Embryonic facial prominence (tissue), 1 donor: ENCODE data around the gene BCAR3.

Source experiments
- DNase-seq: peaks from one replicate; pipeline ENCODE4 v3.0.0-alpha.2; 2016; ENCODE audit errors: extremely low spot score

BCAR3 gene

DNA sequence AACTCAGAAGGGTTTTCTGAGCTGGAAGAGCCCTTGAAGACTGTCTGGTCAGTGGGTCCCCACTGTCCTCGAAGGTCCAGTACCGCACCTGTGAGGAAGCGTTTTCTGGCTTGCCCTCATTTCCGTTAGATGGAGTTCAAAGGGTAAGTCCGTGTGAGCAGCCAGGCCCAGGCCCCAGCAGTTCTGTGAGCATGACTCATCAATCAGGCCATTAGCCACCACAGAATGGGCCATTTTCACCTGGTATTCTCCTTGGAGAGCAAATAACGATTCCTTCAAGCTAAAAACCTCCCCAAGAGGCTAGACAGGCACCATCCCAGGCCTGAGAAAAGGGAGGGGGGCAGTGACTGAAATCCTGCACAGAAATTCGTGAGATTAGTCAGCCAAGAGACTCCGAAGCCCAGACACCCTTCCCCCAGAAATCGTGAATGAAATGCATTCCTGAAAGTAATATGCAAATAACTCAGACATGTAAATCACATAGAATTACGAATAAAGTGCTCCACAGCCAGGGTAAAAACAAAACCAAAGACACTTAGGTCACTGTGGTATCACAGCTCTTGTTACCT, 66.0 kb downstream of the BCAR3 start:
- DNase-seq: no peak

DNA sequence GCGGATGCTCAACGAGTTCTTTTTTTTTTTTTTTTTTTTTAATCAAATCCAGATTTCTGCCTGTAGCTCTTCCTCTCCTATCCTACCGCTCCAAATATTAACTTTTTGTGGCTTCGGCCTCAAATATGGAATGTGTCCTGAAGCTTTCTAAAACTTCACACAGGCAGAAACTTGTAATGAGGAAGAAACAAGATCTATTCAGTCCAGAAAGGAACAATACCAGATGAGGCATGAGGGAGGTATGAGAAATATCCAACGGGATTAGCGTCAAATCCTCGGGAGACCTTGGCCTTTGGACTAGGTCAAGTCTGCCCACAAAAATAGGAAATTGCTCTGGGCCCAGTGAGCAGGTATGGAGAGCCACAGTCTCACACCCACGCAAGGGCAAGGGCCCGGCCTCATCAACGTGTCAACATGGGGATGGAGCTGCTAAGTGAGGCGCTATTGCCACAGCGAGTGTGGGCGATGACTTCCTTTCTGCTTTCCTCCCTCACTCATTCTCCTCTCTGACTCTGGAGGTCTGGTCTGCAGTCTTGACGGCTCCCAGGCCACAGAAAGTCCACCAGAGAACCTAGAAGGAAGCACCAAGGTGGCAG, 66.6 kb downstream of the BCAR3 start:
- DNase-seq: no peak

DNA sequence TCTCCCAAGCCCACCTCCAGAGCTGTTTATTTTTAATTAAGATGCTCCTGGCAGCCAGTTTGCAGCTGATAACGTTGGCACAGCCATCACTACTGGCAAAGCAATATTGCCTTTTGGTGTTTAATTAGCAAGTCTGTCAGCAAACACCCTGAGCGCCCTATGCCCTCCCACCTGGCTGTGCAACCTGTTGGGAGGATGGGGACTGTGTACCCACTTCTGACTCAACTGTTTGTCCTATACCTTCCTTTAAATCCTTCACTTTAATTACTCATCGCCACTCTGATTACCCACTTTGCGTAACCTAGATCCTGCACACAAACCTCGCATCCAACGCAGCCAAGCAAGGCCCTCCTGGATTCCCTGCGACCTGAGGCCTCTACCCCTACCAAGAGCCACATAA, 67.1 kb downstream of the BCAR3 start:
- DNase-seq: no peak

DNA sequence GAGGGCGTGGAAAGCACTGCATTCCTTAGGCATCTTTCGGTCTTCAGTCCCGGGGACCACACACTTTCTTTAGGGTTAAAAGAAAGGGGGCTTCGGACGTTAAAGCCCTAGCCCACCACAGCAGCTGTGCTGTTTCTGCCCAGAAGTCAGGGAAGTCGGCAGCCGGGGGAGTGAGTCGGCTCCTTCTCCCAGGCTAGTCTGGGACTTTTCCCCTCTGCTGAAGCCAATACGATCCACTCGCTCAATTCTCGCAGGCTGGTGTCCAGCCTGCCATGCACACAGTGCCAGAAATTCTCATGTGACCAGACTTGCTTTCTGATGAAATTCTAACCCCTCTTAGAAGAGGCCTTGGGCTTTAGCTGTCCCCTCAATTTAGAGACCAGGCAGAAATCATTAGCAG, 67.7 kb downstream of the BCAR3 start:
- DNase-seq: no peak

DNA sequence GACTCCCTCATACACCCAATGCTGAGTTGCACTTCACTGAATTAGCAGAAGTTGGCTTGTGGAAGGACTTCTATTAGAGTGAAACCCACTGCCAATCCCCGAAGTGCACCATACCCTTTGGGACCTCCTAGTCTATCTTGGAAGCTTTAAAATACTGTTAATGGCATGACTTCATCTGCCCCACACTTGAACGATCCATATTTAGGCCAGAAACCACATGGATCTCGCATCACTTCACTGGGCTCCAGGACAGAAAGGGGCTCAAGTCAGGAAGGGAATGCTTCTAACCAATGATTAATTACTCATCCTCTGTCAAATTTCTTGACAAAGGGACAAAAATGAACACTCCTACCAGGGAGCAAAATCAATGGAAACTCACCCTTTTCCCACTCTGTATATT, 69.1 kb downstream of the BCAR3 start:
- DNase-seq: no peak

DNA sequence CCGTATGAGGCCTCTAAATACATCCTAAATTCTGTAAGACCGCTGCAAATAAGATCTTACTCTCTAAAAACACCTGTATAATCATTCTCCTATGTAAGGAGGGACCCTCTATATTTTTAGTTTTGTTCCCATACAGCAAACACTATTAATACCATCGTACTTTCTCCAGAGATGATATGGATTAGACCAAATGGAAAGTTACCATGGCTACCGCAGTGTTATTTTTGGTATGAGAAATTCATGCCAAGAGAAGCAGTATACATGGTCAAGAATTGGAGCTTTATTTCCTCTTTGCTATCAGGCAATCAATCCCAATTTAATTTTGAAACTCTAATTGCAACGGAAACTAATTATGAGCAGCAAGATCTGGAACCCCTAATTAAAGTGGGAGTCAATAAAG, 70.0 kb downstream of the BCAR3 start:
- no peak for DNase-seq

DNA sequence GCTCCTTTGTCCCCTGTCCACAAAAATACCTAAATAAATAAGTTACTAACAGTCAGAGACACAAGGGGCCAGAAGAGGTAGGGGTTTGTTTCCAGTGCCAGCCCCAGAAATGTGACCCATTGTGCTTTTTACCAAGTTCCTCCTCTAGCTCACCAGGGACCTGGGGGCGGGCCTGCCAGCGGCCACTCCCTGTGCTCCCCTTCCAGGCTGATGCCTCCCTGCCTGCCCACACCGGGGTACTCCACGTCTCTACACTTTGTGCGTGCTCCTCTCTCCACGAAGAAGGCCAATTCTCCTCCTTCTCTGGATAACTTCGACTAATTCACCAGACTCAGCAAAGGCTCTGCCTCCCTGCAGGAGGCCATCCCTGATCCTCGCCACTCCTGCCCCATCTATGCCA, 72.1 kb downstream of the BCAR3 start:
- DNase-seq: no peak

DNA sequence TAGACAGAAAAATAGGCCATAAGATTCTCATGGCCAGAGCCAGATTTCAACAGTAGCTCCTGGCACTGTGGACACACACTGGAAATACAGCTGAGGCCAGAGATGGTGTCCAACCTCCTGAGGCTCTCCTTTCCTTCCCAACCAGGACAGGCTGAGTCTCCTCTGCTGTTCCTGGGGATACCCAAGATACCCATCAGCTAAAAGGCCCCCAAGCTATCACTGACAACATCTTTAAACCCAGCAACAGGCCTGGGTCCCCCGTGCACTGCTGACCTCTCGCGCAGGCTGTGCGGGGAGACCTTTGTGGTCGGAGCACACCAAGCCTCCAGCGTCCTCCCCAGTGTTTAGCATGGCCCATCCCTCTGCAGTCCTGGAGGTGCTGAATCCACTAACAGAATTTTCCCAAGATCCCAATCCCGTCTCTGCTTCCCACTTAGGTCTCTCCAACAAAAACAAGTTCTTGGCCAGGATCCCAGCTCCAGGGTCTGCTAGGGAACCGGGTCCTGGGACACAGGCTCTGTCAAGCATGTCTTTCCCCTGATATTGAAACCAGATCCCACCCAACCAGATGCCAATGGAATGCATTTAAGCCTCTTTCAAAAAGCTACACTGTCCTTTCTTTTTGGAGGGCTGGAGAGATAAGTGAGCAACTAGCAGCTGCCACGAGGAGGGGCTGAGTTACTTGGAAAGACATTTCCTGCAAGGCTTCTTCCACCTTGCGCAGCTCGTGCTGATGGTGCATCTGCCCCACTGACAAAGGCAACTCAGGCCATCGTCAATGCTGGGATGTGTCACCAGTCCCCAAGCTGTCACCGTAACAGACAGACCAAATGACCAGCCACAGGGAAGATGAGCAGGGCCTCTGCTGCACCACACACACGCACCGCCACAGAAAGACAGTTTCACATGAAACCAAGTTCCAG, 73.2 kb downstream of the BCAR3 start:
- no peak for DNase-seq

DNA sequence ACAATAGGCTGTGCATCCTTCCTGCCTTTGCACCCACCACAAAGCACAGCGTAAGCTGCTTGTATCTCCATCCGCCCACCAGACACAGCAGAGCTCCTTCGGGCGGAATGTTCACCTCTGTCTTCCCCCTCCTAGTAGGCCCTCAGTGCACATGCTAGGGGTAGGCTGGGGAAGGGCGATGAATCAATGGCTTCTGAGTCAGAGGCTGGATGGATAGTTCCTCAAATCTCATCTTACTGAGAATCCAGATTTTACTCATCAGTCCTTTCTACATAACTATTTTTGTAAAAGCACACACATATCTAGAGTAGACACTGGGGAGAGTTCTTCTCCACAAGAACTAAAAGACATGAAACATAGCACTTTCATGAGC, 73.8 kb downstream of the BCAR3 start:
- no peak for DNase-seq

DNA sequence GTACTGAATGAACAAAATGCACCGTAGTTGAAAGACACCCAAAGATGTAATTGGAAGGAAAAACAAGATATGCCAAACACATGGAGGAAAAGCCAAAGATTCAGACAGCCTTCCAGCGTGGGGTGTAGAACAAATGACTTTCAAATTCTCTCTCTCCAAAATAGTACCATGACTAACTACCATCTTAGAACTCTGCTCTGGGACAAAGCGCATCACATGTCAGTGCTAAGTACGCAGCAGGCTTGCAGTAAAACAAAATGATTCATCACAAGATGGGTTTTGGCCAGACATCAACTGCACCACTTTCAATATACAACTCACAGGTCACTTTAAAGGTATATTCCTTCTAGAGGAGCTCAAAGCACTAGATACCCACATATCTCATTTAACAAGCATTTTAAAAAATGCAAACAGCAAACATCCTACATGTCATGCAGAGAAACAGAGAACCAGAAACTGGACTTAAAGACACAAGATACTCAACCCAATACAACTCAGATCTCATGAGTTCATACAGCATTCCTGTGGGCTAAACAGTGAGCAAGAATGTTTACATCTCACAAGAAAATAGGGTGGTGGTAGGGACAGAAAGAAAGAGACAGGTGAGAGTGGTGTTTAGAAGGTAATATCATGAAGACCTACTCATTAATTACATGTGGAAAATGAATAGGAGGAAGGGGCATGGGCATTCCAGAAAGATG, 75.7 kb downstream of the BCAR3 start:
- no peak for DNase-seq

DNA sequence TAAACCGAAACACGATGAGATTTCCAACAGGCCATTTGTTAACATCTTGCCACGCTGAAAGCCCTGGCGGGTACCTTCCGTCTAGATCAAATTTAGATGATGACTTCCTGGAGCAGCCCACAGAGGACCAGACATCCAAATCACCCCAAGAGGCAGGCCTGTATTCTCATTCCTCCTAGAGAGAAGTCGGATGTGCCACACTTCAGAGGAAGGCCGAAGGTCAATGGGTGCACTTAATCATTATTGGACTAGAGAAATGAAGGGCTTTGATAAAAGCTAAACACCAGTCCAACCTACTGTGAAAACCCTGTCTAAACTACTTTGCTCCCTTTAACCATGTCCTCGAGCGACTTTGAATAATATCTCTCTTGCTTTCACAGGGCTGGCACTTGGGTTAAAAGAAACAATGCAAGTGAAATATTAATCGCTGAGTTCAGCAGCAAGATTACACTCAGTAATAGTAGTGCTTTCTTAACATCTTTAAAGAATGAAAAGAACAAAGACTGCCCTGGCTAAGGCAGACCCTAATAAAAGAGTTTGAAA, 76.5 kb downstream of the BCAR3 start:
- no peak for DNase-seq

DNA sequence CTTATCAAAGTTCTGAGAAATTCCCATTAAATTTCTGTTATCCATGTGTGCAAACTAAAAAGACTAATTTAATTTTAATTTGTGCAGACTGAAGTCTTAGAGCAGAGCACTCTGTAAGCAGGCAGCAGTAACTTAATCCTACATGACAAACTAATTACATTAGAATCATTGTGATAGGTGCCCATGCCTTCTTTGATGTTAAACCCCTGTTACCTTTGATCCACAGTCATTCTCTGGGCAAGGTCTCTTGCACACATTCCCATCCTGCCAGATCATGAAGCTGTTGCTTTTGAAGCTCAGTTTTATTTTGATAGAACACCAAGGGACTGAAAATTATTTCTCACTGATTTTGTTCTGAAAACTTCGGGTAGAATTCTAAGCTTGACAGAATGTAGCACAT, 77.2 kb downstream of the BCAR3 start:
- DNase-seq: no peak

DNA sequence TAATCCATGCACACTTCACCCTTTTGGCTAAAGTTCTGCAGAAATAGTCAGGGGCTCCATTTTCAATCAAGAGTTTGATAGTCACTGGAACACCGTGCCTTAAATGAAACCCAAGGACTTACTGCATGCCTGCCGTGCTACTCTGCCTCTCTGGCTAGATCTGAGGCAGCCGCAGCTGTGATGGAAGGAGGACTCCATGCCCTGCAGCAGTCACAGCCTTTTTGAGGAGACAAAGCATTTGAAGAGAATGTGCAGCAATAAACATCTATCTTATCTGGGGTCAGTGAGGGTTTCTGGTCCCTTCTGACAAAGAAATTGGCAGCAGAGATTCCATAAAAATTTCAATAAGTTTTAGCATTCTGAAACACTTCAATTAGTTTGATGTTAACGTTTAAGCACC, 78.0 kb downstream of the BCAR3 start:
- DNase-seq: no peak

DNA sequence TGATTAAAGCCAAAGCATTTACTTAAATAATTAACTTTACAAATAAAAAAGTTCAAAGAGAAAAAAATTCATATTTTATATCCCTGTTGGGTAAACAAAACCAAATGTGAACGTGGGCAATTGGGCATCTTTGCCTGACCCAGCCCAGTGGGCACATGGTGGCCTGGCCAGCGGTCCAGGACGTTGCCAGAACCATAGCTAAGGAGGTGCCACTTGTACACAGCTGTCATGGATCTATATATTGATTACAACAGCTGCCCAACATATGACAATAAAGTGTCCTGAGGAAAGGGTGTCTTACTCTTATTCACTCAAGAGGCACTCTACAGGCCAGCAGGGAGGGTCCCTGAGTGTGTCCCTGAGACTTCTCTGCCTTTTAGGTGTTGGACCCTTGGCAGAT, 78.5 kb downstream of the BCAR3 start:
- DNase-seq: no peak

DNA sequence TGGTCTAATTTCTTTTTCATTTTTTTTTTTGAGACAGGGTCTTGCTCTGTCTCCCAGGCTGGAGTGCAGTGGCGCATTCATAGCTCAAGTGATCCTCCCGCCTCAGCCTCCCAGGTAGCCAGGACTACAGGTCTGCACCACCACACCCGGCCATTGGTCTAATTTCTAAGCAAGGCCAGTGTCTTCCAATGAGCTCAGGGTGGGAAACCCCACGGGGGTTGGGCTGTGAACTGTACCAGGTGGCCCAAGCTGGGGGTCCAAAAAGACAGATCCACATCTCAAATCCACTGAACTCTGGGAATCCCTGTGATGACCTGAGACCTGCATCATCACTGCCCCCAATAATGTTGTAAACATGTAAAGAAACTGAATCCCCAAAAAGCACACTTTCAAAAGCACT, 79.5 kb downstream of the BCAR3 start:
- no peak for DNase-seq

DNA sequence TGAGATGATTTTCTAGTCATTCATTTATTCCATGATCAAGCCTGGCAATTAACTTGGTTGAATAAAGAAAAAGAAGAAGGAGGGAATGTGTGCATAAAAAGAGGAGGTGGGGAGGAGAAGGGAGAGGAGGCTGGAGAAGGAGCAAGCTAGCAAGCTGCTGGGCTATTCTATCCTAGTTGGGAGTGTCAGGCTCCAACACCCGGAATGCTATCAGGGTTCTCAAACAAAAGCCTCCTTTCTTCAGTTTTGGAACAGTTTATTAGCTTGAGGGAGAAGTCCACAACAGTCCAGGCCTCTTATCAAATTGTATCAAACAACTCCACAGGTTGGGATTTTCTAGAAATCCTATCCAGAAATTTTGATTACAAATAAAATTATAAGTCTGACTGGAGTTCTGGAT, 80.0 kb downstream of the BCAR3 start:
- no peak for DNase-seq

DNA sequence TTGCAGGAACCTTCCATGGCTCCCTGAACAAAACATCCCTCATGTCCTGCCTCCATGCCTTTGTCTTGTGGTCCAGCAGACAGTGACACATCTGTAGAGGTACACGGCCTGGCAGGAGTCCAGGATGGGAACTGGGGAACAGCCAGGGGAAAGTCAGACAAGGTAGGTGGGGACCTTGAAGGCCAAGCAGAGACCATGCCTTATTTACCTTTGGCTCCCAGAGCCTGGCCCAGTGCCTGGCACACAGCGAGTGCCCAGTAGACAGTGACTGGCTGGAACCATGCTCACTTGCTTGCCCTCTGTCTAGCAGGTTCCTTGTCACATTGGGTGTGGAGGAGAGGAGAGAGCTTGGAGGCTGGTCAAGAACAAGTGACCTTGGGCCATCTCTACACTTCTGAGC, 81.0 kb downstream of the BCAR3 start:
- DNase-seq: no peak

DNA sequence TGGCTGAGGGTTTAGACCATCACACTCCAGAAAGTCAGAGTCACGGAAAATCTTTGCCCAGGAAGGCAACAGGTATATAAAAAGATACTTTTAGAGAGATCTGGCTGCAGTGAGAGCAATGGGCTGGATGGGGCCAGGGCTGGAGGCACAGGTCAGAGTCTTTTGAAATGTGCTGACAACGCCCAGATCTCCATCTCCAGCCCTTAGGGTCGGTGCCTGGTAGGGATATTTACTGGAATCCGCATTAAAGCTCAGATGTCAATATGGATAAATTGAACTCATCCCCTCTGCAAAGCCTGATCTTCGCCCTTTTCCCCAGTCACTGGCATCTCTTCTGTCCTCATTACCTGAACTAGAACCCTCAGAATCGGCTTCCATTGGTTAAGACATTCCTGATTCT, 82.2 kb downstream of the BCAR3 start:
- no peak for DNase-seq

DNA sequence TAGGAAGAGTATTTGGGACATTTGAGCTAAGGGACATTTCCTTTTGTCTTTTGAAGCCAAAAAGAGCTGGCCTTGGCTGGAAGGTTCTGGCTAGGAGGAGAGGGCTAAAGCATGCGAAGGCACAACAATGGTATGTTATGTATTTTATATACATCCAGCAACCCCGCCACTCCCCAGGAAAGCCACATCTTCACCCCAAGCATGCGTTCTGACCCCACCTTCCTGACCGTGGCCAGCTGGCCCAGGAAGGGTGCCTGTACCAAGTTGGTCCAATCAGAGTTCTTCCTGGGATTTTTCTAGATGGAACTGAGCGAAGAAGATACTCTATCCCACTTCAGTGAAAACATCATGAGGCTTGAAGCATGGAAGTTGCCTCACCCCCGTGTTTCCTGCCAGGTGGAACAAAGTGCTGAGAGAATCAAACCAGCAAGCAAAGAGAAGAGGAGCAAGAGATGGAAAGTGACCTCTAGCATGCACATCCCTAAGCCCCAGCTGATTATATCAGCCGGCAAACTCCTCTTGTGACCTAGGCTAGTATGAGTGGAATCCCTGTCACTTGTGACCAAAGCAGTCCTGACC, 82.7 kb downstream of the BCAR3 start:
- no peak for DNase-seq

DNA sequence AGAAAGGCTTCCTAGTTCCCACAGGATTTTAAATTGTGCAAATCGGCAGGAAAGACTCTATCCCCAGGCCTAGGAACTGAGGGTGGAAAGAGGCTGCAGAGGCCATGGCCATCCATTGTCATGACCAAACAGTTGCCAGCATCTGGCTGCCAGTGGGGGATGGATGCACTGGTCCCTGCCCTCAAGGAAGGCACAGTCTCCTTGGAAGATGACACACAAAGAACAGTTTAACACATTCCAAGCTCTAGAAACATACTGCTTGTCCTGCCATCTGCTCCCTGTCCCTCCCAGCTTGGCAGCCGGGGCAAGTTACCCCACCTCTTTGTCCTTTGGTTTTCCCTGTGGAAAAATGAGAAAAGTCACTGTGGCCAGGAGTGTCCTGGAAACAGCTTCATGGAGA, 83.2 kb downstream of the BCAR3 start:
- no peak for DNase-seq

DNA sequence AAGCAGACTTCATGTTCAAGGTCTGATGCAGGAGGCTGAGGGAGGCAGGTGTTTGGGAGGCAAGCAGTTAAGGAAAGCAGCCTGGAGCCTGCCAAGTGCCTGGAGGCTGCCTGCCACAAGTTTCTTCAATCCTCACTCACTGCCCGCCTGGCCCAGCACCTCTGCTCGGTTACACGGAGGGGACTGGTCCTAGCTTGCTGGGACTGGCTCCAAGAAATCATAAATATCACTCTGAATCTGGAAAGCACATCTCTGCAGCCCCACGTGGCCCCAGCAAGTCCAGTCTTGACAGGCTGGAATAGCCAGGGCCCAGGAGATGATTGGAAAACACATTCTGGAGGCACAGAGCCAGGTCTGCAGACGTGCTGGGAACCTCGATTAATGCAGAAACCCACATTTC, 83.9 kb downstream of the BCAR3 start:
- no peak for DNase-seq
